ENCODE data around the gene RIC1. TPM values are rescaled to one million over a fixed set of nuclear protein-coding genes. Genes with fewer than 3 reads are reported as not detected.
"Not testable (repeated sequence)": the region's sequence is repeated elsewhere in the genome, so short reads cannot be mapped to it uniquely, and the experiment has no call there.

The RIC1 gene
- total RNA-seq, 1 experiment from 2014 or later = 23.1 TPM

DNA sequence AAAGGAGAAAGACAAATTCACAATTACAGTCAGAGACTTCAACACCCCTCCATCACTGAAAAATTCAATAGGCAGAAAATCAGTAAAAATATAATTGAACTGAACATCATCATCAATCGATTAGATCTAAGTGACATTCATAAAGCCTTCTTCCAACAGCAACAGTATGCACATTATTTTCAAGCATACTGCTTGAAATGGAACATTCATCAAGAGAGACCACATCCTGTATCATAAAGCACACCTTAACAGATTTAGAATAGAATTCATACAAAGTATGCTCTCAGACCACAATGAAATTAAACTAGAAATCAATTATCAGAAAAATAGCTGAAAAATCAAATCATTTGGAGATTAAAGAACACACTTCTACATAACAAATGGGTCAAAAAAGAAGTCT, 164.9 kb downstream of the RIC1 start:
- intact Hi-C loops (cut with micrococcal nuclease) = no loop called here
- no peak for DNase-seq (ENCODE audit: unreplicated experiment)
- POLR2A ChIA-PET = interaction anchor here (1.2 kb wide), 1 partner anchor 15 kb away, joined by 4 read pairs; no protein-coding TSS in a partner anchor

DNA sequence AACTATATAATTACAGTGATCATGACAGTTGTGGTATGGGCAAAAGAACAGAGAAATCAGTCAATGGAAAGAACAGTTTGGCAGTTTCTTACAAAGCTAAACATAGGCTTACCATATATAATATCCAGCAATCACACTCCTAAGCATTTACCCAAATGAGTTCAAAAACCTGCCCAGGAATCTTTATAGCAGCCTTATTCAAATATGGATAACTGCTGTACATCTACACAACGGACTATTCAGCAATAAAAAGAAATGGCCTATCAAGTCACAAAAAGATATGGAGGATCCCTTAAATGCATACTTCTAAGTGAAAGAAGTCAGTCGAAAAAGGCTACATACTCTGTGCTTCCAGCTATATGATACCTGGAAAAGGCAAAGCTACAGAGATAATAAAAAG, 167.4 kb downstream of the RIC1 start:
- peaks cover 6% of the 10 kb centered on the region for H3K4me1 Mint-ChIP-seq (ENCODE audit: insufficient read depth, unreplicated experiment)
- intact Hi-C loops (cut with micrococcal nuclease) = no loop called here
- POLR2A ChIA-PET = interaction anchor here (0.6 kb wide), 1 partner anchor 41 kb away, joined by 4 read pairs; no protein-coding TSS in a partner anchor
- TF ChIP-seq, protein P1, sequence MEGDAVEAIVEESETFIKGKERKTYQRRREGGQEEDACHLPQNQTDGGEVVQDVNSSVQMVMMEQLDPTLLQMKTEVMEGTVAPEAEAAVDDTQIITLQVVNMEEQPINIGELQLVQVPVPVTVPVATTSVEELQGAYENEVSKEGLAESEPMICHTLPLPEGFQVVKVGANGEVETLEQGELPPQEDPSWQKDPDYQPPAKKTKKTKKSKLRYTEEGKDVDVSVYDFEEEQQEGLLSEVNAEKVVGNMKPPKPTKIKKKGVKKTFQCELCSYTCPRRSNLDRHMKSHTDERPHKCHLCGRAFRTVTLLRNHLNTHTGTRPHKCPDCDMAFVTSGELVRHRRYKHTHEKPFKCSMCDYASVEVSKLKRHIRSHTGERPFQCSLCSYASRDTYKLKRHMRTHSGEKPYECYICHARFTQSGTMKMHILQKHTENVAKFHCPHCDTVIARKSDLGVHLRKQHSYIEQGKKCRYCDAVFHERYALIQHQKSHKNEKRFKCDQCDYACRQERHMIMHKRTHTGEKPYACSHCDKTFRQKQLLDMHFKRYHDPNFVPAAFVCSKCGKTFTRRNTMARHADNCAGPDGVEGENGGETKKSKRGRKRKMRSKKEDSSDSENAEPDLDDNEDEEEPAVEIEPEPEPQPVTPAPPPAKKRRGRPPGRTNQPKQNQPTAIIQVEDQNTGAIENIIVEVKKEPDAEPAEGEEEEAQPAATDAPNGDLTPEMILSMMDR (IDR thresholded peaks at IDR 0.05; ENCODE audit: unreplicated experiment) = no peak
- peaks cover 7% of the 10 kb centered on the region for H3K36me3 Mint-ChIP-seq (ENCODE audit: insufficient read depth, unreplicated experiment)
- no peaks in the 10 kb centered on the region for H3K9me3 Mint-ChIP-seq (ENCODE audit: unreplicated experiment)
- DNase-seq (ENCODE audit: unreplicated experiment) = no peak
- no peaks in the 10 kb centered on the region for H3K27me3 Mint-ChIP-seq (ENCODE audit: insufficient read depth, unreplicated experiment)
- H3K27ac Mint-ChIP-seq (ENCODE audit: low read depth, unreplicated experiment) = peak overlapping the region; percentile 5
- CTCF ChIA-PET = interaction anchor here (0.6 to 3.6 kb wide), 5 partner anchors 32 to 1782 kb away, joined by 3 to 33 read pairs (median 6); partner anchors contain the start of gene ERMP1
- BruUV-seq (replicated peaks) = no TSS peak
- no peak overlapping the region for H3K4me3 Mint-ChIP-seq (ENCODE audit: unreplicated experiment)

More for the DNA sequence above, 164.9 kb downstream of the RIC1 start:
- no TSS peak for BruUV-seq (replicated peaks)
- Mint-ChIP-seq H3K27ac (ENCODE audit: low read depth, unreplicated experiment) (no peak overlapping the region), H3K27me3 (ENCODE audit: insufficient read depth, unreplicated experiment) (no peaks in the 10 kb centered on the region), H3K36me3 (ENCODE audit: insufficient read depth, unreplicated experiment) (peaks cover 15% of the 10 kb centered on the region), H3K9me3 (ENCODE audit: unreplicated experiment) (no peaks in the 10 kb centered on the region), H3K4me1 (ENCODE audit: insufficient read depth, unreplicated experiment) (peaks cover 6% of the 10 kb centered on the region), H3K4me3 (ENCODE audit: unreplicated experiment) (no peak overlapping the region)
- CTCF ChIA-PET = interaction anchor here (0.6 to 2.0 kb wide), 3 partner anchors 39 to 512 kb away, joined by 5 to 6 read pairs (median 5); partner anchors contain the start of gene ERMP1
- TF ChIP-seq, protein P1 (IDR thresholded peaks at IDR 0.05; ENCODE audit: unreplicated experiment) = no peak

DNA sequence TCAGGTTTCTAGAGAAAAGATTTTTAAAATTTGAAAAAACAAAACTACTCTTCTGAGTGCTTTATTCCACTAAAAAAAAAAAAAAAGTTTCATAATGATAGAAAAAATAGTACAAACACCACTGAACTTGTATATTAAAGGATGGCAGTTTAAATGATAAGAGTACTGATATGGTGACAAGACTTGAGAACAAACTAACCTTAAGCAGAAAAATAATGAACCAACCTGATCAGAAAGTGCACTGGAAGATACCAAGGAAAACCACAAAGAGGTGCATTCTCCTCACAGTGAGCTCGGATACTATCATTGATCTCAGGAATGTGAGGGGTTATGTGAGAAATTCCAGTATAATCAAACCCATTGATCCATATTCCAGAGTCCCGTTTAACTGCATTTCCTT, 169.7 kb downstream of the RIC1 start:
- intact Hi-C loops (cut with micrococcal nuclease) = loop anchor here (2.0 kb wide), 2 partner anchors 308 to 508 kb away; no protein-coding TSS in a partner anchor
- POLR2A ChIA-PET = interaction anchor here (0.7 to 1.5 kb wide), 5 partner anchors 9 to 557 kb away, joined by 3 to 6 read pairs (median 4); partner anchors contain the start of gene ERMP1
- H3K27ac Mint-ChIP-seq (ENCODE audit: low read depth, unreplicated experiment) = no peak overlapping the region

DNA sequence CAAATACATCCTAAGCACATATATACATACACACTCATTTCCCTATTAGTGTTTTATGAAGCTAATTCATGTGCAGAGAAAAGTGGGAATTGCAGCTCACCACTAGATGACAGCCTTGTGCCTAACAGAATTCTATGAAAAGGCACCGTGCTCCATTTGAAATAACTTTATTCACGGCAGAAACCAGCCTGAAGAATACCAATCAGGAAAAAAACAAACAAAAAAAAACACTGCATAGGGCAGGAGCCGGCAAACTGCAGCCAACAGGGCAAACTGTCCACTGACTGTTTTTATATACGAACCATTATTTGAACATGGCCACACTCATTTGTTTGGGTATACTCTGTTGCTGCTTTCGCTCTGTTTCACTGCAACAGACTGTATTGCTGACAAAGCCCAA, 170.4 kb downstream of the RIC1 start:
- H3K27me3 Mint-ChIP-seq (ENCODE audit: insufficient read depth, unreplicated experiment) = no peaks in the 10 kb centered on the region
- no peaks in the 10 kb centered on the region for H3K36me3 Mint-ChIP-seq (ENCODE audit: insufficient read depth, unreplicated experiment)
- DNase-seq (ENCODE audit: unreplicated experiment) = peak; percentile 55
- H3K4me3 Mint-ChIP-seq (ENCODE audit: unreplicated experiment) = no peak overlapping the region
- CTCF ChIA-PET = interaction anchor here (0.5 to 3.6 kb wide), 26 partner anchors 9 to 1398 kb away, joined by 3 to 33 read pairs (median 4); partner anchors contain the start of gene ERMP1
- intact Hi-C loops (cut with micrococcal nuclease) = loop anchor here (1.0 to 2.0 kb wide), 6 partner anchors 34 to 507 kb away; partner anchors contain the start of gene ERMP1
- H3K27ac Mint-ChIP-seq (ENCODE audit: low read depth, unreplicated experiment) = no peak overlapping the region
- TF ChIP-seq, protein P1 (IDR thresholded peaks at IDR 0.05; ENCODE audit: unreplicated experiment) = peak; percentile 70
- BruUV-seq (replicated peaks) = no TSS peak
- H3K9me3 Mint-ChIP-seq (ENCODE audit: unreplicated experiment) = no peaks in the 10 kb centered on the region
- peaks cover 6% of the 10 kb centered on the region for H3K4me1 Mint-ChIP-seq (ENCODE audit: insufficient read depth, unreplicated experiment)
- POLR2A ChIA-PET = interaction anchor here (0.7 to 1.5 kb wide), 5 partner anchors 9 to 255 kb away, joined by 3 to 6 read pairs (median 3); partner anchors contain the start of gene ERMP1

More for the DNA sequence above, 169.7 kb downstream of the RIC1 start:
- DNase-seq (ENCODE audit: unreplicated experiment) = no peak
- no TSS peak for BruUV-seq (replicated peaks)
- Mint-ChIP-seq H3K4me1 (ENCODE audit: insufficient read depth, unreplicated experiment) (peaks cover 6% of the 10 kb centered on the region), H3K9me3 (ENCODE audit: unreplicated experiment) (no peaks in the 10 kb centered on the region), H3K36me3 (ENCODE audit: insufficient read depth, unreplicated experiment) (no peaks in the 10 kb centered on the region), H3K27me3 (ENCODE audit: insufficient read depth, unreplicated experiment) (no peaks in the 10 kb centered on the region), H3K4me3 (ENCODE audit: unreplicated experiment) (no peak overlapping the region)
- CTCF ChIA-PET = interaction anchor here (0.5 to 3.6 kb wide), 26 partner anchors 9 to 541 kb away, joined by 3 to 33 read pairs (median 4); partner anchors contain the start of gene ERMP1
- TF ChIP-seq, protein P1 (IDR thresholded peaks at IDR 0.05; ENCODE audit: unreplicated experiment) = no peak

DNA sequence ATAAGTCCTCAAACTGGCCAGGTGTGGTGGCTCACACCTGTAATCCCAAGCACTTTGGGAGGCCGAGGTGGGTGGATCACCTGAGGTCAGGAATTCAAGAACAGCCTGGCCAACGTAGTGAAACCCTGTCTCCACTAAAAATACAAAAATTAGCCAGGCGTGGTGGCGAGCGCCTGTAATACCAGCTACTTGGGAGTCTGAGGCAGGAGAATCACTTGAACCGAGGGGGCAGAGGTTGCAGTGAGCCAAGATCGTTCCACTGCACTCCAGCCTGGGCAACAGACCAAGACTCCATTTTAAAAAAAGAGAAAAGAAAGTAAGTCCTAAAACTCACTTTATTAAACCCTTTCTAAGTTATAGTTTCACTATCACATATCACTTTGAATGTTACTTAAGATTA, 171.5 kb downstream of the RIC1 start:
- H3K27ac Mint-ChIP-seq (ENCODE audit: low read depth, unreplicated experiment); intact Hi-C loops (cut with micrococcal nuclease); H3K4me3 Mint-ChIP-seq (ENCODE audit: unreplicated experiment); H3K4me1 Mint-ChIP-seq (ENCODE audit: insufficient read depth, unreplicated experiment); DNase-seq (ENCODE audit: unreplicated experiment); BruUV-seq (replicated peaks); H3K36me3 Mint-ChIP-seq (ENCODE audit: insufficient read depth, unreplicated experiment); H3K9me3 Mint-ChIP-seq (ENCODE audit: unreplicated experiment); H3K27me3 Mint-ChIP-seq (ENCODE audit: insufficient read depth, unreplicated experiment): not testable (repeated sequence)
- ChIA-PET POLR2A (interaction anchor here (3.1 kb wide), 1 partner anchor 32 kb away, joined by 12 read pairs; the partner anchor contains the start of gene ERMP1), CTCF (interaction anchor here (0.7 to 1.4 kb wide), 3 partner anchors 24 to 80 kb away, joined by 3 to 5 read pairs (median 3); no protein-coding TSS in a partner anchor)
